Raji (cell line): Measurements from ENCODE around the gene GARS1.

Source experiments
- POLR2A ChIP-seq: IDR thresholded peaks from 2 replicates; pipeline ENCODE4 v1.6.1; 2011; ENCODE audit warnings: low read depth, low read length, control low read depth; ENCODE audit not compliant: insufficient read depth

Gene GARS1, protein sequence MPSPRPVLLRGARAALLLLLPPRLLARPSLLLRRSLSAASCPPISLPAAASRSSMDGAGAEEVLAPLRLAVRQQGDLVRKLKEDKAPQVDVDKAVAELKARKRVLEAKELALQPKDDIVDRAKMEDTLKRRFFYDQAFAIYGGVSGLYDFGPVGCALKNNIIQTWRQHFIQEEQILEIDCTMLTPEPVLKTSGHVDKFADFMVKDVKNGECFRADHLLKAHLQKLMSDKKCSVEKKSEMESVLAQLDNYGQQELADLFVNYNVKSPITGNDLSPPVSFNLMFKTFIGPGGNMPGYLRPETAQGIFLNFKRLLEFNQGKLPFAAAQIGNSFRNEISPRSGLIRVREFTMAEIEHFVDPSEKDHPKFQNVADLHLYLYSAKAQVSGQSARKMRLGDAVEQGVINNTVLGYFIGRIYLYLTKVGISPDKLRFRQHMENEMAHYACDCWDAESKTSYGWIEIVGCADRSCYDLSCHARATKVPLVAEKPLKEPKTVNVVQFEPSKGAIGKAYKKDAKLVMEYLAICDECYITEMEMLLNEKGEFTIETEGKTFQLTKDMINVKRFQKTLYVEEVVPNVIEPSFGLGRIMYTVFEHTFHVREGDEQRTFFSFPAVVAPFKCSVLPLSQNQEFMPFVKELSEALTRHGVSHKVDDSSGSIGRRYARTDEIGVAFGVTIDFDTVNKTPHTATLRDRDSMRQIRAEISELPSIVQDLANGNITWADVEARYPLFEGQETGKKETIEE

DNA sequence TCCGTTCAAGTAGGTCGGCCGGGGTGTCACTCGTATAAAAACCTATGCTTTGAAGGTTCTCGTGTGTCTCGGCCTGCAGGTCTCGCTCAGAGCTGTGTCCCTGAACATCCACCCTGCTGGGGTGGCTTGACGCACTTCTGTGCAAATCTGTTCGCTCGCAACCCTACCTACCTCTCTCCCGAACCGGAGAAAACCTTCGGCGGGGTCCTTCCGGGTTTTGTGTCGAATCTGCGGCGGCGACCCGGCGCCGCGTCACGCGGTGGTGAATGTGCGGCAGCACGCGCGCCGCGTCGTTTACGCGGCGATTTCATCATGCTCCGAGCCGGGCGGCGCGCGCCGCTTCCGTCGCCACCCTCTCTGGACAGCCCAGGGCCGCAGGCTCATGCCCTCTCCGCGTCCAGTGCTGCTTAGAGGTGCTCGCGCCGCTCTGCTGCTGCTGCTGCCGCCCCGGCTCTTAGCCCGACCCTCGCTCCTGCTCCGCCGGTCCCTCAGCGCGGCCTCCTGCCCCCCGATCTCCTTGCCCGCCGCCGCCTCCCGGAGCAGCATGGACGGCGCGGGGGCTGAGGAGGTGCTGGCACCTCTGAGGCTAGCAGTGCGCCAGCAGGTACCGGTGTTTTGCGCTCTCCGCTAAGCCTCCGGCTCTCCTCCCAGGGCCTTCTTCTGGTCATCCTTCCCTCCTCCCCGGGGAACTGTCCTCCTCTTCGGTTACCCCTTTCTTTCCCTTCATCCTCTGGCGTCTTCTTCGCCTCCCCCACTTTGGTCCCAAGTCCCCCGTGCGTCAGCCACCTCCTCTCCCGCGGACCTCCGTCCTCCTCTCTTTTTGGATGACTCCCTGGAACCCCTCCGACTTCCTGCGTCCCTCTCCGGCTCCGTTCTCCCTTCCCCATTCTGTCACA, at the start of gene GARS1:
Gene GARS1 (plus strand): TSS at position 339 of the 896 bp plus-strand sequence. CDS start 44 bp downstream, at position 383.
- TF ChIP-seq POLR2A: peak; percentile 99

GRCh38 chr7:30545791-30546555, 48.7 kb upstream of the GARS1 start:
- no peak for TF ChIP-seq POLR2A

GRCh38 chr7:30546596-30546995, 48.1 kb upstream of the GARS1 start:
- TF ChIP-seq POLR2A: no peak

DNA sequence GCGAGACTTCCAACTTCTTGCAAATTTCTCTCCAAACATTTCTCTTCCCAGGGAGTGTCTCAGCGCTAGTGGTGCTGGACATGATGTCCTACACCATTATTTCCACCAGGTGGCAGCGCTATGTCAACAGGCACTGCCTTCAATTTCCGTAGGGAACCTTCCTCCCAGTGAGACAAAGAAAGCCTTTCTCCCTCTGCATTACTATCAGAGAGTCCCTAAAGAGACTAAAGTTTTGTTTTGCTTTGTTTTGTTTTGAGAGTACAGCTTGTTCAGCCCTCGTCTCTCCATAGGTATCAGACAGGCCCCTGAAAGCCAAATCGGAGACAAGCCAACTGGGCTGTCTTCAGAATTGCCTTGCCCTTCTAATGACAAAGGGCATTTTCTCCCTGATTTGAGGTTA, 45.8 kb upstream of the GARS1 start:
- no peak for TF ChIP-seq POLR2A

DNA sequence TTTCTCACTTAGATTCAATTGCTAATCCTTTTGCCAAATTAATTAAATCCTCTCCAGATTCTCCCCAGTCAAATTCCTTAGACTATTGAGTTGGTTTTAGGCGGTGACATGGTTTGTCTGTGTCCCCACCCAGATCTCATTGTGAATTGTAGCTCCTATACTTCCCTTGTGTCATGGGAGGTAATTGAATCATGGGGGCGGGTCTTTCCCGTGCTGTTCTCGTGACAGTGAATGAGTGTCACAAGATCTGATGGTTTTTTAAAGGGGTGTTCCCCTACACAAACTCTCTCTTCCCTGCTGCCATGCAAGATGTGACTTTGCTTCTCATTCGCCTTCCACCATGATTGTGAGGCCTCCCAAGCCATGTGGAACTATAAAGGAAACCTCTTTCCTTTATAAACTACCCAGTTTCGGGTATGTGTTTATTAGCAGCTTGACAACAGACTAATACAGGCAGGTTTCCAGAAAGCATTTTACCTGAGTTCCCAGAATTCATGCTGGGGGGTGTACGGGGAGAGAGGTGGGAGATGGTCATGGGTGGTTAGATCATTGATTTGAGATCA, 44.7 kb upstream of the GARS1 start:
- TF ChIP-seq POLR2A: no peak

DNA sequence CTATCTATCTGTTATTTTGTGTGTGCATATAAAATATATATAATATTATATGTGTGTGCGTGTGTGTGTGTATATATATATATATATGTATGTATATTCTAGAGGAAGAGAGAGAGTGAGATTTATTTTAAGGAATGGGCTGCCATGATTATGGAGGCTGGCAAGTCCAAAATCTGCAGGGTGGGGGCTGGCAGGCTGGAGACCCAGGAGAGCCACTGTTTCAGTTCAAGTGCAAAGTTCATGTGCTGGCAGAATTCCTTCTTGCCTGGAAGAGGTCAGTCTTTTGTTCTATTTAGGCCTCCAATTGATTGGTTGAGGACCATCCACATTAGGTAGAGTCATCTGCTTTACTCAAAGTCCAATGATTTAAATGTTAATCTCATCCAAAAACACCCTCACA, 42.3 kb upstream of the GARS1 start:
- no peak for TF ChIP-seq POLR2A

DNA sequence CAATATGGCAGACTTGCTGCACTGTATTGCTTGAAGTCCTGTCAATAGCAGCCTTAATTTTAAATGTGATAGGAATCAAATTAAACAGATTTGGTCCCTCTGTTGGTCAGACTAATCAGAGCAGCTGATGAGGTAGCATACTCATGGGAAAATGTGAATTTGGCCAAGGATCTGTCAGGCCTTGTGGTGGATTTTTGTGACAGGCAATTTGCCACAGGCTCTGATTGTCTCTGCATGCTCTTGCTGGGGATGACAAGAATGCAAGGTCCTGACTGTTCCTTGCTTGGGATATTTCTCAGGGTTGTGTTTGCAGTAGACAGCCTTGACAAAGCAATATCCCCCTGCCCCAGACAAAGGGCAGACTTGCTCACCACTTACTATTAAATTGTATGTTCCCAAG, 41.5 kb upstream of the GARS1 start:
- TF ChIP-seq POLR2A: no peak

DNA sequence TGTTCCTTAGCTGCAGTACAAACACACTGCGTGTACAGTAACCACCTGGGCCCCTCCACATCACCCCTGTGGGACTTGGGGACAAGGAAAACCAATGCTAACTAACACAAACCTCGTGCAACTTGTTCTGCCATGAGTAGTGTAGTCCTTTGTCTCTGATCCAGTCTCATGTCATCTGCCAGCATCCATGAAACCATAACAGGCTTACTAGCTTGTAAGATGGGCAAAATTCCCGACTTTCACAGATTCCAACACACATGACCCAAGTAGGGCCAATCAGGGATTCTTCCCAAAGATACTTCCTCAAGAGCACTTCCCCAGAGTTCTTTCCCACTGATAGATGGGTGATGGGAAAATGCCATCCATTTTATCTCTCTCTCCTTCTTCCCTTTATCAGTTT, 41.1 kb upstream of the GARS1 start:
- no peak for TF ChIP-seq POLR2A

GRCh38 chr7:30555525-30555924, 39.2 kb upstream of the GARS1 start:
- no peak for TF ChIP-seq POLR2A

DNA sequence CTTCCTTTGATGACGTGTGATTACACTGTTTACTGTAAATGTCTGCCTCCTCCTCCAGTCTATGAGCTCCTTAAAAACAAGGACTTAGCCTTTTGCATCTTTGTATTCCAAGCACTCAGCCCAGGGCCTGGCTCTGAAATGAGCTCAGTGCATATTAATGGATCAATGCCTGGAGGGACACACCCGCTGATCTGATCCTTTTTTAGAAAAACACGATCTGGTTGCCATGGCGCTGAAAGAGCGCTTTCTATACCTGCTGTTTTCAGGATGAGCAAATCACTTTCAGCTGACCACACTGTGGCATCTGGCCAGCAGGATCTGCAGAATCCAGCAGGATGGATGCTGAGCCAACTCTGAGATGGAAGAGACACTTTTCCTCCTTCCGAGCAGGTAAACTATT, 37.8 kb upstream of the GARS1 start:
- no peak for TF ChIP-seq POLR2A

- TF ChIP-seq POLR2A: no peak
Measured at GRCh38 chr7:30557245-30557644, 37.4 kb upstream of the GARS1 start.

- TF ChIP-seq POLR2A: no peak
Measured at GRCh38 chr7:30559611-30560010, 35.1 kb upstream of the GARS1 start.

DNA sequence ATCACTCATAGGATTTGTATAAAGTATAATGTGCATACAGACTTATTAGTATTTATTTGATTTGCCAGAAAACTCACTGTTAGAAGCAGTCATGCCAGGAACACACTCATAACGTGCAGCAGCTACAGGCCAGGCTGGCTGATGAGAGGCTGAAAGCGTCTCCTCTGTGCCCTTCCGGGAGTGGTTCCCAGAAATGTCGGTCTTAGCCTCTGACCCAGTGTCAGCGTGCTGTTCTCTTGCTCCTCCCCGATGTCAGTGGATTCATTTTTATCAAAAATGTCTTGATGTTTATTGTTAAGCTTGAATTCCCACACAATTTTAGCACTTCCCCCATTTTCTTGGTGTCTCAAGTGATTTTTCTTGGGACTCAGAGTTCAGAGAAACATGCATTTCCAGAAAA, 33.3 kb upstream of the GARS1 start:
- TF ChIP-seq POLR2A: no peak

DNA sequence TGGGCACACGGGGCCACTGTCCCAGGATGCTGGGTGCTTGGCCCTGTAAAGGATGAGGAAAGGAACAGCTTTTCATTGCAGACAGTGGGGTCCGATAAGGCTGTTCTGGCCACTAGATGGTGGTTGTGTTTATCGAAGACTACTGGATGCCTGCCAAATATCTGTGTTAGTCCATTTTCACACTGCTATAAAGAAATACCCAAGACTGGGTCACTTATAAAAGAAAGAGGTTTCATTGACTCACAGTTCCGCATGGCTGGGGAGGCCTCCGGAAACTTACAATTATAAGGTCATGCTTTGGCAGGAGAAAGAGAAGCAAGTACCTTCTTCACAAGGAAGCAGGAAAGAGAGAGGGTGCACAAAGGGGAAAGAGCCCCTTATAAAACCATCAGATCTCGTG, 32.2 kb upstream of the GARS1 start:
- no peak for TF ChIP-seq POLR2A
